ENCODE data around the gene PTPRA. TPM values are rescaled to one million over a fixed set of nuclear protein-coding genes. Genes with fewer than 3 reads are reported as not detected.
"Not testable (repeated sequence)": the region's sequence is repeated elsewhere in the genome, so short reads cannot be mapped to it uniquely, and the experiment has no call there.

Gene PTPRA, protein sequence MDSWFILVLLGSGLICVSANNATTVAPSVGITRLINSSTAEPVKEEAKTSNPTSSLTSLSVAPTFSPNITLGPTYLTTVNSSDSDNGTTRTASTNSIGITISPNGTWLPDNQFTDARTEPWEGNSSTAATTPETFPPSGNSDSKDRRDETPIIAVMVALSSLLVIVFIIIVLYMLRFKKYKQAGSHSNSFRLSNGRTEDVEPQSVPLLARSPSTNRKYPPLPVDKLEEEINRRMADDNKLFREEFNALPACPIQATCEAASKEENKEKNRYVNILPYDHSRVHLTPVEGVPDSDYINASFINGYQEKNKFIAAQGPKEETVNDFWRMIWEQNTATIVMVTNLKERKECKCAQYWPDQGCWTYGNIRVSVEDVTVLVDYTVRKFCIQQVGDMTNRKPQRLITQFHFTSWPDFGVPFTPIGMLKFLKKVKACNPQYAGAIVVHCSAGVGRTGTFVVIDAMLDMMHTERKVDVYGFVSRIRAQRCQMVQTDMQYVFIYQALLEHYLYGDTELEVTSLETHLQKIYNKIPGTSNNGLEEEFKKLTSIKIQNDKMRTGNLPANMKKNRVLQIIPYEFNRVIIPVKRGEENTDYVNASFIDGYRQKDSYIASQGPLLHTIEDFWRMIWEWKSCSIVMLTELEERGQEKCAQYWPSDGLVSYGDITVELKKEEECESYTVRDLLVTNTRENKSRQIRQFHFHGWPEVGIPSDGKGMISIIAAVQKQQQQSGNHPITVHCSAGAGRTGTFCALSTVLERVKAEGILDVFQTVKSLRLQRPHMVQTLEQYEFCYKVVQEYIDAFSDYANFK
- 27.9 and 37.1 TPM in 2 replicates for total RNA-seq

DNA sequence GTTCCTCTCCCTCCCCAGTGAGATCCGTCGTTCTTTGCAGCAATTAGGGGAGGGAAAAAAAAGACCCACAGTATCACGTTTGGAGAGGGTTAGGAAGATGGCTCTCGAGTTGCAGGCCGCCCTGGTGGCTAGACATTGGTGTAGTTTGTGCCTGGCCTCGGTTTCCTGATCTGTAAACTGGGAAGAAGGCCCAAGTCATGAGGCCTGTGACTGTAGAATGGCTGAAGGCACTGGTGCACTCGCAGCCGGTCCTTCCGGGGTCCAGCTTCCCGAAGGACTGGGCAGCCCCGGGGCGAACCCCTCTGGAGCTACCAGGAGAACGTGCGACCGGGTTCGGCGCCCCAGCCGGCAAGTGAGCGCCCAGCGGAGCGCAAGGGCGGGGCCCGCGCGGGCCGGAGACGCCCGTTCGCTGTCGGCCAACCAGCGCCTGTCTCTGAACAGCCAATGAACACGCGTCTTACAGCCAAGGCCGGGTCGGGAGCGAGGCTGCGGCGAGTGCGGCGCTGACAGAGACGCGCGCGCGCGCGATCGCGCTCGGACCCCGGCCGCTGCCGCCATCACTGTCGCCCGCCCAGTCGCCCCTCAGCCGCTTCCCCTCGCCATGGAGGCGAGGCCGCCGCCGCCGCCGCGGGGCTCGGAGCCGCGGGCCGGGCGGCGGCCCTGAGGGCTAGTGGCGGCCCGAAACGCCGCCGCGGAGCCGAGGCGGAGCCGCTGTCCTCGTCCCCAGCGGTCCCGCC lies at the start of gene PTPRA:
Gene PTPRA (plus strand): TSS at position 472 of the 737 bp plus-strand sequence. CDS start 90,797 bp downstream, outside the sequence.
- peak; percentile 96 for DNase-seq

DNA sequence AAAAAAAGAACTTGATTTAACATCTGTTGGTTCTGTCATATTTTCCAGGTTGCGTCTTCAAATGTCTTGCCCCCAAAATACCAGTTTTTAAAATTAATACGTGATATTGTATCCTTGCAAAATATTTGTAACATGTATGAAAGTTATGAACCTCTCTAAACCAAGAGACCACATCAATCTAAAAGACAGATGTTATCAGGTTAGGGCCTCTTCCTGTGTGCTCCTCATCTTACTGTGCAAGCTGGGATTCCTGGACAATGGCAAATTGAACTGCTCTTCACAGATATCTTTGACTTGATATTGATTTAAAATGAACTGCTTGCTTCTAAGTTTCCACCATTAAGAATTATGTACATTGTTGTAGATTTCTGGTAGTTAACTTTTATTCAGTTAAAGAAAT lies 47.5 kb upstream of the PTPRA start:
- DNase-seq = no peak

DNA sequence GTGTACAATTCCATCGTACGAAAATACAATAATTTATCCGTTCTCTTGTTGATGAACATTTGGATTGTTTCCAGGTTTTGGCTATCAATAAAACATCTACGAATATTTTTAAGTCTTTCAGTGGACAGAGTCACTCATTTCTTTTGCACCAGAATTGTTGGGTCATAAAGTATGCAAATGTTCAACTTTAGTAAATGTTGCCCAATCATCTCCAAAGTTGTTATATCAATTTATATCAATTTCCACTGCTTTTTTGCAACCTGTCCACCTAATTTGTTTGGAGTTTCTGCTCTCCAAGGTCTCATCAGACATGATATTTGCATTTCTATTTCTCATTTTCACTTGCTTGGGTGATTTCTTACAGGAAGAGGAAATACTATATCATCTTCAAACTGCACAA lies 46.6 kb upstream of the PTPRA start:
- no peak for DNase-seq

DNA sequence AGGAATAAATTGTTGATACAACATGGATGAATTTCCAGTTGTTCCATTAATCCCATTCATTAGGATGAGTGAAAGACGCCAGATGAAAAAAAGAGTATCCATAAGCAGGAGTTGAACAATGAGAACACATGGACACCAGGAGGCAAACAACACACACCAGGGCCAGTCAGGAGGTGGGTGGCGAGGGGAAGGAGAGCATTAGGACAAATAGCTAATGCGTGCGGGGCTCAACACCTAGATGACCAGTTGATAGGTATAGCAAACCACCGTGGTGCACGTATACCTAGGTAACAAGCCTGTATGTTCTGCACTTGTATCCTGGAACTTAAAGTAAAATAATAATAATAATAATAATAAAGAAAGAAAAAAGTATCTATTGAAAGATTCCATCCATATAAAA lies 43.9 kb upstream of the PTPRA start:
- DNase-seq = no peak

DNA sequence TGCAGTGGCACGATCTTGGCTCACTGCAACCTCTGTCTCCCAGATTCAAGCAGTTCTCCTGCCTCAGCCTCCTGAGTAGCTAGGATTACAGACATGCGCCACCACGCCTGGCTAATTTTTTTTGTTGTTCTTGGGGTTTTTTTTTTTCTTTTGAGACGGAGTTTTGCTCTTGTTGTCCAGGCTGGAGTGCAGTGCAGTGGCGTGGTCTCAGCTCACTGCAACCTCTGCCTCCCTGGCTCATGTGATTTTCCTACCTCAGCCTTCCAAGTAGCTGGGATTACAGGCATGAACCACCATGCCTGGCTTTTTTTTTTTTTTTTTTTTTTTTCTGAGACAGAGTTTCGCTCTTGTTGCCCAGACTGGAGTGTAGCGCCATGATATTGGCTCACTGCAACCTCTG lies 42.1 kb upstream of the PTPRA start:
- not testable (repeated sequence) for DNase-seq

DNA sequence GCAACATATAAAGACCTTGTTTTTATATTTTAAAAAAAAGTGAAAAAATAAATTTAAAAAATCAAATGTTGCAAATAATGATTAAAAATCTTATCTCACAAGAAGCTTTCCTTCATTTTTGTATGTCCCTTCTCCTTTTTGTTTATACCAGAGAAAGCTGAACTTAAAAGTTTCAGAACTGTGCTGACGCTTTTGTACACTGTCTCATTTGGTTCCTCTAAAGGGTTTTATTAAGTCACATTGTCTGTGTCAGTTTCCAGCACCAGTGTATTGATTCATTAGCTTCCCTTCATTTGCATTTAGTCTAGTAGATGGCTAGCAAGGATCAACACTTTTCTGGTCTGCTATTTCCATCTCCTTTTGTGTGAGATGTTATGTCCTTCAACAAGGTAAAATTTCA lies 39.5 kb upstream of the PTPRA start:
- DNase-seq = no peak

DNA sequence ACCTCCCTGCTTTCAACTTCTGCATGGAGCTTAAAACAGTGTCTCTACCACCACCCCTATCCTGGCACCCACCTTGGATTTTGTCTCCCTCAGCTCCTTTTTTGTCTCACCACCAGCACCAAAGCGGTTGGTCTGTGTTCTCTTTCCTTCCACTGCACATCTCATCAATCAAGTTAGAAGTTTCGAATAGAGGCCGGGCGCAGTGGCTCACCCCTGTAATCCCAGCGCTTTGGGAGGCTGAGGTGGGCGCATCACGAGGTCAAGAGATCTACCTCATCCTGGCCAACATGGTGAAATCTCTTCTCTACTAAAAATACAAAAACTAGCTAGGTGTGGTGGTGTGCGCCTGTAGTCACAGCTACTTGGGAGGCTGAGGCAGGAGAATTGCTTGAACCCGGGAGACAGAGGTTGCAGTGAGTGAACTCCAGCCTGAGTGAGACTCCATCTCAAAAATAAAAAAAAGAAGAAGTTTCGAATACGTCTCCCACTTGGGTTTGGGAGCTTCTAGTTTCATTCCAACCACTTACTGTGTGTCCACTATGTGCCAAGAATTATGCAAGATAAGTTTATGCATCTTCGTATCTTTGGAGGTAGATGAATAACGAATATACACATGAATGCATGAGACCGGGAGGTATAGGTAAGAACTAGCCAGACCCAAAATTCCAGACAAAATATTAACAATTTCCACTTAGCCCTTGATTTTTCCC lies 38.7 kb upstream of the PTPRA start:
- DNase-seq = no peak

DNA sequence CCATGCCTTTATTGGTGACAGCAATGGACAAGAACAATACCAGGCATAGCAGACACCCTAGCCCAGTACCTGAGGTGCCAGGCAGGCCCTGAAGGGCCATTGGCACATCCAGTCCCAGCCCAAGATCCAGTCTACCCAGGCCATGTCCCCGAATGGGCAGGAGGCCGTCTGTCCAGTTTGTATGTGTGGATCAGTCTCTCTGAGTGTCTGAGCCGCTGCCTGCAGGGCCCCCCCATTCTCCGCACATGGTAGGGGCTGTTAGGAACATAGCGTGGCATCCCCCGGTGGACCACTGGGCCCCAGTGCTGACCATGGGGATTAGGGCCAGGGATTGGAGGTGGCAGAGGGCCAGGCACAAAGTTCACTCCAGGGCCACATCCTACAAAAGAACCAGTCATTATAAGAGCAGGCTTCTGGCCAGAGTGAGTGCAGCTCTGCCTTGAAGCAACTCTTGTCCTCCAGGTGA lies 37.9 kb upstream of the PTPRA start:
- no peak for DNase-seq

DNA sequence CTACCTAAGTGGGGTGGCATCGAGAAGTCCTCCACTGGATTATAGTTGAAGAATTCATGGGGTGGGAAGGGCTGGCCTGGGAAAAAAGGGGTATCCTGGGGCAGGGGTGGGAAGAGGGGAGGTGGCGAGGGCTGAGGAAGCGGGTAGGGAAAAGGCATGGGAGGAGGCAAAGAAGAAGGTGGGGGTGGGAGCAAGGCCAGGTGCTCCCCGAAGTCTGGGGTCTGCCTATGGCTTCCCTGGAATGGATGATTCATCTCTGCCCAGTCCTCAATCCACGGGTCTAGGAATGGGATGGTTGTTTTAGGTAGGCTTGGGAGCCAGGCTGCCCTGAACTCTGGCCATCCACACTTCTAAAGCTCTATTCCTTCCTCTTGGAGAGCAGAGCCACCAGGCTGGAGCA lies 37.2 kb upstream of the PTPRA start:
- no peak for DNase-seq

DNA sequence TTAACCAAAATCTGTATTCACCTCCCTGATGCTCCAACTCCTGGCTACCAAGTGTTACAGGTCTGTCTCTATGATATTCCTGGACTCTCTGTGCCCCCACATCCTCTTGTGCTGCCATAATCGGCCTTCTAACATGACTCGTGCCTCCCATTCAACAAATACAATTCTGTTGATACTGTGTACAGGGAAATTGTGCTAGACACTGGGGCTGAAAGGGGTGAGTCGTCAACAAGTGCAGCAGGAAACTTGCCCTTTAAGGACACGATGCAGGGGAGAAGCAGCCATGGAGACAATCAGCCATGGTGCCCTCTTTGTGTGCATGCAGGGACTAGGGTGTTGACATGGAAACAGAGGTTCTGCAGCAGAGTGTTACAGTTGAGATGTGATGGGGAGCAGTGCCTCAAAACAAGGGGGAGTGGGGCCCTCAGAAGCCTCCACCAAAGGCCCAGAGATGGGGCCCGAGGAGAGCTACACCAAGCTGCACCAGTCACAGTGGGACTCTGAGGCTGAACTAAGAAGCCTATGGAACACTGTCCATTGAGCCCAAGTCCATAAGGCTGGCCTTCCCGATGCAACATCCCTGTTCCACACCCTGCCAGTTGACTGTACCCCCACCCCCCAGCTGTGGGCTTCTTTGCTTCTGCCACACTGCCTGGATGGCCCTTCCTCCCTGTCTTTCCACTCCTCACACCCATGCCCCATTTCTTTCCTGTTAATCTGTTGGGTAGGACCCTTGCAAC lies 35.9 kb upstream of the PTPRA start:
- no peak for DNase-seq

DNA sequence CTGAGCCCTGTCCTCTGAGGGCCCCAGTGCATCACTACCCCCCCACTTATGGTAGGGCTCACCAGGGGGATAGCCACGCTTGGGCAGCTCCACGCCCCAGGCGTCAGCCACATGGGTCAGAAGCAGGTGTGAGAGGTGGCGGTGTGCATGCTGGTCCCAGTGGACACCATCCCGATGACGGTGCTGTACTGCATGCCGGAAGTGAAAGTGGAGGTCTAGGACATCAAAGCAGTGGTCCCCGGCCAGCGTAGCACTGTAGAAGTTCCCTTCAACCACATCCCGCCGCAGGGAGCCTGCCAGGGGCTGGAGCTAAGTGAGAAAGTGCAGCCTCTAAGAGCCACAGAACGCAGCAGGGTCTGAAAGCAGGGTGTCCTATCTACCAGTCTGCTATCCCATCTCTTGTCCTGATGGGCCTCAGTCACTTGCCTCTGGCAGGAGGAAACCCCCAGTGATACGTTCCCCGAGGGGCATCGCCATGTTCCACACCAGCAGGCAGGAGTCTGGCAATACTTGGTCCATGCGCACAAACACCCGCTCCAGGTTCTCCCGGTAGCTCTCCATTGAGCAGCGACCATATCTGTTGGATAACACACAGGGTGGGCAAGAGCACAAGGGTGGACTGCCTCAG lies 35.0 kb upstream of the PTPRA start:
- no peak for DNase-seq

DNA sequence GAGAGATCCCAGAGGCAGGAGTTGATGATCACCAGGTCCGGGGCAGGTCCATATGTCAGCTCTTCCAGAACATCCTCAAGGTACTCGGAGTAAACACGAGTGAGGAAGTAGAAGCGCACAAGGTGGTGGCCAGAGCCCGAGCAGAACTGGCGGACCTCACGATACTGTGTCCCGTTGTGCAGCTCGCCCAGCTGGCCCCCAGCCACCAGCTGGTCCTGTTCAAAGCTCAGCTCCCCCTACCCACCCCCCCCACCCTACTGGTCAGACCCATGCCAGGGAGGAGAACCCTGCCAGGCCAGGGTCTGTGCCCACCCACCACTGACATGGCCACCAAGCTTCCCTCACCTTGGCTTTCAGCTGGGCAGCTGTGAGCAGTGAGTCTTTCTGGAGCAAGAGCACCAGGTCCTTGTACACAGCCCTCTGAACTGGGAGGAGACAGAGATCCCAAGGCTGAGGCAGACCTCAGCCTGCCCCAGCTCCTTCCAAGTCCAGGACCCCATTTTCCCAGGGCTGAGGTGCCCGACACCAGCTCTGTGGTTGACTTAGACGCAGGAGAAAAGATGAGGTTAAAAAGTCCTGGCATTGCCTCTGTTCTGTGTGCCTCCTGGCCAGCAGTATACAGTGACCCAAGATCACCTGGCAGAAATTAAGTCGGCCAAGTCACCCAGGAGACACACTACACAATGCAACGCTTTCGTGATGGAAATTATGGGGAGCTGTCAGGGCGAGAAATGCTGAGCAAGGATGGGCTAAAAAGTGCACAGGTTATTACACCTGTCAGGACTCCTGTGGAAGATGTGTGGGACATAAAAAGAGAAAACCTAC lies 34.2 kb upstream of the PTPRA start:
- DNase-seq = no peak

DNA sequence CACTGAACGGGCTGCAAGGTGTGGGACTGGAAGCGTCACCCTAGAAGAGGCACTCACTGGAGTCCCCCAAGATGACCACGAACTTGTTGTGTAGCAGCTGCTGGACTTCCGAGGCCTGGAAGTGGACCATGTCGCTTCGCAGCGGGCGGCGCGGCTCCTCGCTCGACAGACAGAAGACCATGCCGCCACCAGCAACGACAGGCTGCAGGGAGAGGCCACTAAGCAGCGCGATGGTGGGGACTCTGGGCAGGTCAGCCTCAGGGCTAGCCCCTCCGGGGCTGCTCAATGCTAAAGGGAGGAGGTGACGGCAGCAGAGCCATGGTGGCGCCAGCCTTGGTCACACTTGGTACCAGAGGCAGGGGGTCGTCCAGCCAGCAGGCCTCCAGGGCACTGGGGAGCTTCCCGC lies 33.5 kb upstream of the PTPRA start:
- no peak for DNase-seq

DNA sequence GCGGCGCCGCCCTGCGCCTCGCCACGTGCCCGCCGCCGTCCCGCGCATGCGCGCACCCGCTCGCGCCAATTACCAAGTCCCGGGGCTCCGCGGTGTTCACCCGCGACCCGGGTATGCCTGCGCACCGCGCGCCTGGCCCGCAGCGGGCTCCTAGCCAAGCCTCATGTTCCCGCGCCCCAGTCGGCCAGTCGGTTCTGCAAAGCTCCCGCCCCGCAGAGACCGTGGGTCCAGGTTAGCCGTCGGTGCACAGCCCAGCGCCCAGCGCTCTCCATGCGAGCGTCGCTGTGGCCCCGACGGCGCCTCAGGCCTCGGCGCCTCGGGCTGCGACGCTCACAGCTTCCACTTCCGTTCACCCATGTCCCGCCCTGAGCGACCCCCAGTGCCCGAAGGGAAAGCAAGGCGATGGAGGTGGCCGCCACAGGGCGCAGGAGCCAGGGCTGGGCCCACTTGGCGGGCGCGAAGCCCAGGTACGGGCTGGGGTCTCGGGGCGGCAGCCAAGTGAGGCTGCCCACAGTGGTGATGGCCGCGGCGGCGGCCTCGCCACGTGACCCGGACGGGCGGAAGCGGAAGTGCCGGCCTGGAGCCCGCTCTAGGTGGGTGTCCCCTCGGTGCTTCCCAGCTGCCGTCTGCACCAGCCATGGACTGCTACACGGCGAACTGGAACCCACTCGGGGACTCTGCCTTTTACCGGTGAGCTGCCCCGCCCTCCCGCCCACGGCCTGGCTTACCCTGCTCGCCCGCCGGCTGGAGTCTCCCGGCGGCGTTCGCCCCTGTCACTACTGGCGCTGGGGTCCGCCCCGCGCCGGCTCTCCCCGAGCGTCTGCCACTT lies 32.9 kb upstream of the PTPRA start, which contains the start of the genes PCED1A and VPS16:
Gene PCED1A (minus strand): TSS at position 518 of the 829 bp plus-strand sequence. CDS start 743 bp downstream, outside the sequence.
Gene VPS16 (plus strand): TSS at position 608 of the 829 bp plus-strand sequence. CDS start 30 bp downstream, at position 638.
- DNase-seq = peak; percentile 89

DNA sequence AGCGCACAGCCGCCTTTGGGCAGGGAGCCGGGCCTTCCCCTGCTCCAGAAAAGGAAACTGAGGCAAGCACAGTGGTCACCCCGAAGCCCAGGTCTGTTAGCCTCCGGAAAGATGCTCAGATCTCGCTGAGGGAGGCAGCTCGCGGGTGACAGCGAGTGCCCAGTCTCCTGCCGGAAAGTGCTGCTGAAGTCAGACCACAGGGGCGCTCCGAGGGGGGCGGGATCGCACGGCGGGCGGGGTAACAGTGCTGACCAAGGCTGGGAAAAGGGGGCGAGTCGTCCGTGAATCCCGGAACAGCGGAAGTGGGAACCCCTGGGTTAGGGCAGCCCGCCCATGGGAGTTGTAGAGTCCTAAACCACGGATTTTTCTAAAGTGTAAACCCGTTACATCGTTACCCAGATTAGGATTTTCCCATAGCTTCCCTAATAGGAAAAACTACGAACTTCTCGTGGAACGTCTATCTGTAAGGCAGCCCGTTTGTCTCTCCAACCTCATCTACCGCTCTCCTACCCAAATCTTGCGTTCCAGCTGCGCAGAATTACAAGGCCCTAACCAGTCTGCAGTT lies 32.2 kb upstream of the PTPRA start:
- DNase-seq = peak; percentile 66

DNA sequence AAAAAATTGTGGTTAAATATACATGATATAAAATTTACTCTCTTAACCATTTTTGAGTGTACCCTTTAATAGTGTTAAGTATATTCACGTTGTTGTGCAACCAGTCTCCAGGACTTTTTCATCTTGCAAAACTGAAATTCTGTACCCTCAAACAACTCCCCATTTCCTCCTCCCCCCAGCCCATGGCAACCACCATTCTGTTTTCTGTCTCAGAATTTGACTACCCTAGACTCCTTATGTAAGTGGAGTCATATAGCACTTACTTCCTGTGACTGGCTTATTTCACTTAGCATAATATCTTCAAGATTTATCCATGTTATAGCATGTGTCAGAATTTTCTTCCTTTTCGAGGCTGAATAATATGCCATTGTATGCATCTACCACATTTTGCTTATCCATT lies 27.7 kb upstream of the PTPRA start:
- DNase-seq = no peak

DNA sequence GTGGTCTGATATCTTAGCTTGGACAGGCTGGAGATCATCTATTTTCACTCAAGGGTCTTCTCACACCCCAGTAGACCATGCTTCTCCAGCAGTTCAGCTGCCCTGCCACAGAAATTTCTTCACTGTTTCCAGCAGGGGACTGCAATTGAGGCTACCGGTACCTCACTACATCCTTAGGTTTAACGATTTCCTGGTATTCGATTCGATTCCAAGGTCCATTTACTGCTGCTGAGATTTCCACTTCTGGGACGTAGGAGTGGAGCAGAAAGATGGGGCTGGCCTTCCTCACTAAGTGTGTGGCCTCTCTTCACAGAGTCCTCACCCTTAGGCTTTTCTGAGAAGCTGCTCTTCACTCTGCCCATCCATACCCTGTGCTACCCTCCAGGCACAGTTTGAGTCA lies 26.6 kb upstream of the PTPRA start:
- DNase-seq = no peak

DNA sequence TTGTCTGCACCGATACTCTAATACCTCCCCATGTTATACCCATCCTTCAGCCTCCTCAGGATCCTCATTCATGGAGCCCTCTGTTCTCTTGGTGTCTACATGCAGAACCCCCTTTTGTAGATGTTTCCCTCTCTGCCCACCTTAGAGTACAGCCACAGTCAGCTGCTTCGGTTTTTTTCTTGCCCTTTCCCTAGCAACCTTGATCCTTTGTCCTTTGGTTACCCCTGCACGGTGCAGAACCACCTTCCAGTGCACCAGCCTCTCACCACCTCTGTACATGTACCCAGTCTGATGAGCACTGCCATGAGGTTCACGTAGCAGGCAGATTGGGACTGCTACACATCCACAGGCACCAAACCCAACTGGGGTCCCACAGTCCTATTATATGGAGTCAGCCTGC lies 25.5 kb upstream of the PTPRA start:
- DNase-seq = no peak

DNA sequence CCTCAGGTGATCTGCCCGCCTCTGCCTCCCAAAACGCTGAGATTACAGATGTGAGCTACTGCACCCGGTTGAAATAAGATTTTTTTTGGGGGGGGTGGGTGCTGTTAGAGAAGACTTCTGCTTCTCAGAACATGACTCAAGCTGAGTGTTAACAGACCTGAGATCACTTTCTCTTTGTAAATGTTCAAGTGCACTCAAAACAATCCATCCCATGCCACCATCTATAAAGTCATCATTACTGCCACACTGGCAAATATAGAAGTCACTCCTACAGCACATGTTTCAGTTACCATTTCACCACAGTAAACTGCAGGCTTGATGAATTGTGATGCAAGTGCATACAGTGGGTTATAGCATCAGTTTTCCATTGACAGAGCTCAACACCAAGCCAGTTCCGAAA lies 23.8 kb upstream of the PTPRA start:
- no peak for DNase-seq
